Epithelial cell of prostate (primary cell): Measurements from ENCODE around the gene OVAAL.

Experiments
- DNase-seq: peaks from one replicate; pipeline ENCODE4 v3.0.0-alpha.2; 2011; ENCODE audit warnings: low read depth, low spot score
- H3K27ac ChIP-seq: fragments of 450-650 bp; 2 replicates; pipeline ENCODE4 v1.5.1; 2017; ENCODE audit warnings: mild to moderate bottlenecking

OVAAL gene

DNA sequence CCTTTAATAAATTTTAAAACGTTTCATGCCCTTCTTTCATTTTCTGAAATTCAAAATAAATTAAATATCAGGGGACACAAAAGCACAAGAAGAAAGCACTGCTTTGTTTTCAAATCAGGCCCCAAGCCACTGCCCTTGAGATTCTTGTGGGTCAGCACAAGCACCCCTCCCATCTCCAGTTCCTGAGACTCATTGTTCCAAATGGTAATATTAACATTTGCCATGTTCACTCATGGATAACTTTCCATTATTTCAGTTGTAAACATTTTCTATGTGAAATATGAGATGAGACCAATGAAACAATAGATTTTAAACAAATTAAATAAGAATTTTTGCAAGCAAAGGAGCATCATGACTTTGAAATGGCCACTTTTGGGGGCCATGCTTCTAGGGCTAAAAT is 7.7 kb downstream of the OVAAL start:
- H3K27ac ChIP-seq = no peak overlapping the region
- no peak for DNase-seq

DNA sequence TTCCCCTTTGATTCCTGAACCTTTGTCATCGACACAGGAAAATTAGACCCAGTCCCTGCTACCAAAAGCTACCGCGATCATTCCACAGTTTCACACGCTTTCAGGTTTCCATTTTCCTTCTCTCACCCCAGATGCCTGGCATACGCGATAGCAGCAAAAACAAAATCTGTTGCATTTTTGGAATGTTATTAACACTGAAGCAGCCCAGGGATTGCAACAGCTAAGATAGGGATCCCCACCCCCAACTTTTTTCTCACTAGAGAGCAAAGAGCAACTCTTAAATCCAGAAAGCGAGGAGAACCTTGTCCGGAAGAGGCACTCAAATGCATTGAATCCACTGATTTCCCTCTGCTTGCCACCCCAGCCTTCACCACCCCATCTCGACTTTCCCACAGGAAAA is 8.9 kb downstream of the OVAAL start:
- DNase-seq = no peak
- H3K27ac ChIP-seq = no peak overlapping the region

DNA sequence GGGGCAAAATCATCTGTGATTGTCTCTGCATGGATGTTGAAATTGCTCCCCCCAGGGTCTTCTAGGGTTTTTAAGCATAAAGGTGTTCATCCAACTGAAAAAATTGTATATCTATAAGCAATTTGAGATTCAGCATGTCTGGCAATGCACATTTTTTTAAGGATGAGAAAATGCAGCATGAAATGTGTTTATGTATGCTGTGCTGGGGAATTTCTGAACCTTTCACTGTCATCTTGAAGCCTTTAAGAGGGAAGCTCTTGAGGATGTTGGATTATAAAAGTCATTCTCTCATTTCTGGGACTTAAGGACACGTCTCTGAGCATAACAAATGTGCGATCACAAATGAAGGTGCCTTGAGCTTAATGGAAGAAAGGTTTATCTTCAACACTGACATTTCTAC is 9.4 kb downstream of the OVAAL start:
- no peak for DNase-seq
- H3K27ac ChIP-seq = no peak overlapping the region

DNA sequence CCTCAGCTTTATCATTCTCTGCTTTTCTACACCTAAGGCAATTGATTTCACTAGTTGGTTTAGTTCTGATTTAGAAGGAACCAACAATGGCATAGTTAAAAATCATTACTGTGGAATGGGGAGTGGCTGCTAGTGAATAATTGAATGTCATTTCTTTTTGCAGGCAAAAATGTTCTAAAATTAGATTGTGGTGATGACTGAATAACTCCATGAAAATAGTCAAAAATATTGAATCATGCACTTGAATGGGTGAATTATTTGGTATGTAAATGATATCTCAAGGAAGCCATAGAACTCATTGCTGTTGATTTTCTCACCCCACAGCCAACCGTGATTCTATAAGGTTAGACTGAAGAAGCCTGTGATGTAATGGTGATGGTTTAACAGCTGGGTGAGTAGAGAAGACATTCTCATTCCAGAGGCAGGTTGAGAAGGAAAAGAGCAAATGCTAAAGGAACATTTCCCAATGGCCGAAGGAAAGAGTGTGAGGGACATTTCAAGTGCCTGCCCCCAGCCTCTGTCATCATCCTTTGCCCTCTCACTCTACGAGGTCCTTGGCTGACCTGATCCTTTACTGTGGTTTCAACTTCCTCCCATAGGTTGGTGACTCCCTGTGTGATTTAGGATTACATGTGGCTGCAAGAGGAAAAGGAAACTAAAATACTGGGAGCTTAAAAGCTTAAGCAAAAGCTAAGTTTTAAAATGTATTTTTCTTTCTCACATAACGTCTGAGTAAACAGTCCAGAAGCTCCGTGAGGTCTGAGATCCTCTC is 12.5 kb downstream of the OVAAL start:
- H3K27ac ChIP-seq = peak overlapping the region; percentile 75
- peak; percentile 16 for DNase-seq

DNA sequence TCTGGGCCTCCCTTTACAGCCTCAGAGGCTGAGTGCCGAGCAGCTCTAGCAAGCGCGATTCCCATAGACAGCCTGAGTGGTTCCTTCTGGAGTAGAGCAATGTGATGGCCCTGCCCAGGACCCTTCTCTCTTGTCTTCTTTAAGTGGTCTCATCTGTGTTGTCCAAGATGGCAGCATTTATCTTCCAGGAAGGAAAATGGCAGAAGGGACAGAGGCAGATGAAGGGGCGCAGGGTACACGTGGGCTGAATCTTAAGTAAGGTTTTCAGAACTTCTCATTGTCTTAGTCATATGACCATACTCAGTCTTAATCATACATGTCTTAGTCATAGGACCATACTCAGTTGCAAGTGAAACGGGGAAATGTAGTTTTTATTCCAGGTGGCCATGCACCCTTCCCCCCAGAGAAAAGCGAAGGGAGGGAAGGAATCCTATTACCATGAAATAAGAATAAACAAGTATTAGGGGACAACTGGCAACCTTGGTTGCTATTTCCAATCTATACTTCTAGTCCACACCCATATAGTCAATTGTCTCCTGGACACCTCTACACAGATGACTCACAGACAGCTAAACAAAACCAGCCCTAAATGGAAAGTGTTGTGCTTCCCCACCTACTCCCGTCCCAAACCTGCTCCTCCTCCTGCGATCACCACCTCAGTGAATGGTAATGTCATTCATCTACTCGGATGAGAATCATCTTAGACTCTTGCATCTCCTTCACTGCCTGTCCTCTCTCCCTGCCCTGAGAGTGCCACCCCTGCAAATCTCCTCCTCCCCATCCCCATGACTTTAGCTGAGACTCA is 13.3 kb downstream of the OVAAL start:
- DNase-seq = peak; percentile 53
- H3K27ac ChIP-seq = peak overlapping the region; percentile 75

DNA sequence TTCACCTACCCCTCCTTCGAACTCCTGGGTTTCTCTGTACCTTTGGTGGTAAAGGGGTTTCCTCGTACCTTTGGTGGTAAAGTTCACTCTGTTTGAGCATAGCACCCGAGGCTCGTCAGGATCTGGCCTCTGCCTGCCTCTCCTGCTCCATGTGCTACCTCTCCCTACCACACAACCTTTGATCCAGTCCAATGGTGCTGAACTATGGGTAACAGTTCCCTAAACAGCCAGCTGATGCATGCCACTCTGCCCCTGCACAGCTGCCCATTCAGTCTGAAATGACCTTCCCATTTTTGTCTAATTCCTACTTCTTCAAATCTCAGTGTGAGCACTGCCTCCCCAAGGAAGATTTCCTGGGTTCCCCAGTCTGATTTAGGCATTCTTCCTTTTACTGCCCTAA is 14.0 kb downstream of the OVAAL start:
- H3K27ac ChIP-seq = peak overlapping the region; percentile 75
- no peak for DNase-seq

DNA sequence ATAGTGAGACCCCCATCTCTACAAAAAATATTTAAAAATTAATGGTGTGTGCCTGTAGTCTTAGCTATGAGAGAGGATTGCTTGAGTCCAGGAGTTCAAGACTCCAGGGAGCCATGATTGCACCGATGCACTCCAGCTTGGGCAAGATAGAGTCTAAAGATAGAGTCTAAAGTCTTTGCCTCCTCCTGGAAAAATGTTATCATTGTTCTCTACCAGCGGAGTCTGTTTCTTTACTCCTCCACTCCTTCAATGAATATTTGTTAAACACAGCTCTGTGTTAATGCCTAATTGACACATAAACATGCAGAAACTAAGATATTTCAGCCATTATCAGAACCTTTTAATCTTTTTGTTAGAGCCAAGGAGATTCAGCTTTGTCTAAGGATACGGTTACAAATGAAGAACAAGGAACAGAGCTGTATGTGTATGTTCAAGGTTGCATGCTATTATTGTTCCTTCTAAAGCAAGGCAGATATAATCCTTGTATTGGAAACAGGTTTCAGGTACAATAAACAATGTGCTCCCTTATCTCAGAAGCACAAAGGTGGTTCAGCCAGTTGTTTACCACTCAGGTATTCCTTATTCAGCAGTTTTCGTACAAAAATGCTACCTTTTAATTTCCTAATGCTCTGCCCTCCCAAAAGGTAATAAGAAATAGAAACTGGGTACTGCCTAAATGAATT is 15.4 kb downstream of the OVAAL start:
- no peak for DNase-seq
- no peak overlapping the region for H3K27ac ChIP-seq

DNA sequence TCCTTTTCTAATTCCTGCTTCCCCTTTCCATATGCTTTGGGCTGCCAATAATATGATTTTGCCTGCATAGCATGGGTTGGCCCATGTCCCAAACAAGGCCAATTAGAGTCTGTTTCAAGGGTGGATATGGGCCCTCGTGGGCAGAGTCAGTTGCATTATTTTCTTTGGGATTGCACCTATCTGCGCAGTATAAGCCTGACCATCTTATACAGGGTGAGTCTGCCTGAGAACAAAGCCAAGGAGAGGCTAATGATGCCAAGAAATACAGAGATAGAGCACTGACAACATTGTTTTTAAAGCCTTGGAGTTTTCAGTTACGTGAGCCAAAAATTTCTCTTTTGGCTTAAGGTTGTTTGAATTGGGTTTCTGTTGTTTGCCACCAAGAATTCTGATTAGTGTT is 18.6 kb downstream of the OVAAL start:
- DNase-seq = no peak
- H3K27ac ChIP-seq = no peak overlapping the region

DNA sequence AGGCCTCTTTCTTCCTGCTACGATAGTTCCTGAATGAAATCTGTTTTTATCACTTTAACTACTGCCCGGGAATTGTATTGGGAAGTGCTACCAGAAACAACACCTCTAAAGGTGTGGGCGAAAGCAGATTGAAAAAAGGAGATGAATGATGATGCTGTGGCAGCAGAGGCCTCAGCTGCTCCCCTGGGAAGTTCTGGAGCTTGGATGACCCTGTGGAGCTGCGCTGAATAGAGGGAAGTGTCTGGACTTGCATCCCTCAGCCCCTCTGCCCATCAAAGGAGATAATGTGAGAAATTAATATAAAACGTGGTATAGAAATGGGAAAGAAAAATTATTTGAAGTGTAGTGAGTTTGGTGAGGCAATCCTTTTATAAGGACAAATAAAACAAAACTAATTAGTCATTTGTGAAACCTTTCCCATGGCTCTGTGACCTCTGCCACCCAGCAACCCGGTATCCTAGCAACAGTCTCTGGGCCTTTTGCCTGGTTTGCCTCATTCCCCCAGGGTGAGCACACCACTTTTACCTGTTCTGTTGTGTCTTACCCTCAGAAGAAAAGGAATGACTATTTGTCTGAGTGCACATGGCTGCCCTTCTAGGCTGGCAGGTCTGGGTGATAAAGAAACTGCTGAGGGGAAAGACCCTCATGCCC is 21.3 kb downstream of the OVAAL start:
- peak overlapping the region; percentile 33 for H3K27ac ChIP-seq
- DNase-seq = peak; percentile 56

DNA sequence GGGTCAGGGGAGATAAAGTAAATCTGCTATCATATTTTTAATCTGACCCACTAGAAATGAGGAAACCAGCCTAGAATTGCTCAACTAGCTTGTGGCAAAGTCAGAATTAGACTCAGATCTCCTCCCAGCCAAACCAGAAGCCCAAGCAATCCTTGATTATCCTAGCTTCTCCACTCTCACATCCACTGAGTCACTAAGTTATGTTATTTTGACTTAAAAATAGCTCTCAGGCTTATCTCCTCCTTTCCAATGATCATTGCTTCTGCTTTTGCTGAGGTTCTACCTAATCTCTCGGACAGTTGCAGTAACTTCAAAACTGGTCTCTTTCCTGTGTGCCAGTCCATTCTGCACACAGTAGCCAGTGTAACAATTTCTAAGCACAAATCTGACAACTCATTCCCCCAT is 22.9 kb downstream of the OVAAL start:
- no peak overlapping the region for H3K27ac ChIP-seq
- no peak for DNase-seq

DNA sequence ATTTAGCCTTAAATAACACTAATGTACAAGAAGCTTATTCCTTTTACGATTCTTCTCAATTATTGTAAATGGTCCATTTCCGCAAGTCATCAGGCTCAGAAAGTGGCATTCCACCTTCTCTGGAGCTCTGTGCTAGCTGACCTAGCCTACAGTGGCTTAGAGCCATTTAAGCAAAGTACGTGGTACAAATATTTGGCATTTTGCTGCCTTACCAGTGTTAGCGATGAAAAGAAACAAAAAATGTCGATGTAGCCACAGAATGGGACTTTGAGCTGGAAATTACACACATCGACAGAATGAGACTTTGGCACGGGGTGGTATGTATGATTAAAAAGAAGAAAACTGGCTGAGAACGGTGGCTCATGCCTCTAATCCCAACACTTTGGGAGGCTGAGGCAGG is 26.1 kb downstream of the OVAAL start:
- no peak for DNase-seq
- peak overlapping the region; percentile 94 for H3K27ac ChIP-seq

DNA sequence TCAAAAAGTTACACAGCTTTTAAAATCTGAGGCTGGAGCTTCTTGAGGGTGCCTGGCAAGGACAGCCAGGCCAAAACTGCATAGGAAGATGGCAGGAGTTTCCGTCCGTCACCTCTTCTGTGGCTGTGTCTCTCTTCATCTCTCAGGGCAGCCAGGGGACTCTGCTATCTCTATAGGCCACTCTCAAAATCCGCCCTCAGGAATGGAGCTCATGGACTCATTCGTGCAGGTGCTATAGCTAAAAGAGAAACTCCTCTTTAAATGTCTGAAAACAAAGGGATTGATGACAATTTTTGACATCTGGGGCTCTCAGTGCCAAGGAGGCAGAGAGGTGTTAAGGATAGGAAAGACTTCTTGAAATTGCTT is 27.2 kb downstream of the OVAAL start:
- peak overlapping the region; percentile 94 for H3K27ac ChIP-seq
- DNase-seq = no peak

DNA sequence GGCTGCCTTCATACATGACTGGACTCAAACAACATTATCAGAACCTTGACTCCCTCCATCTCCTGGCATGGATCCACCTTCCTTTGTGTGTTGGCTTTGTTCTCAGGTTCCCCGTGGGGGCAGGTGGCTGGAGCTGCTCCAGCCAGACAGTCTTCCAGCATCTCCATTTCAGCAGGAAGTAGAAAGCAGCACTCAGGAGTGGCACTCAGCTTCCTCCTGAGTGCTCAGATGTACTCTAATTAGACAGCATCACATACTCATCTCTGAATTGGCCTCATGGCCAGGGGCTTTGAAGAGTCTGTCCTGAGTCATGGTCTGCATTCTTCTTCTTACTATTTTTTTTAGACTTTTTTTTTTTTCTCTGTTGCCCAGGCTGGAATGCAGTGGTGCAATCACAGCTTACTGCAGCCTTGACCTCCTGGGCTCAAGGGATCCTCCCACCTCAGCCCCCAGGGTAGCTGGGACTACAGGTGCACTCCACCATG is 27.9 kb downstream of the OVAAL start:
- DNase-seq = peak; percentile 82
- peak overlapping the region; percentile 94 for H3K27ac ChIP-seq

DNA sequence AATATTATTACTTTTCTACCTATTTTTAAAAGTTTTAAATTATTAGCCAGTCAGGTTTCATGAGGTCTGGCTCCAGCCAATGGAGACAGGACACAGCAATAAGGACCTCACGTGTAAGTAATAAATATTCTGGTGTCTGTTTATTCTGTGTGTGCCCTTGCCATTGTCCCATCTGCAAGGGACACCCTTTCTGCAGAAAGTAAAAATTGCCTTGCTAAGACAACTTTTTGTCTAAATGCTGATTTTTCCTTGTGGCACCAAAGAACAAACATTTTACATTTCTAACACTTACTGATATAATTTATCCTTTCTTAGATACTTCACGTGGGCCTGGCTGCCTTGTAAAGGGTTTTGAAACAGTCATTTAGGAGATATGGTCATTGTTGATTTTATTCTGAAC is 29.4 kb downstream of the OVAAL start:
- DNase-seq = no peak
- no peak overlapping the region for H3K27ac ChIP-seq

DNA sequence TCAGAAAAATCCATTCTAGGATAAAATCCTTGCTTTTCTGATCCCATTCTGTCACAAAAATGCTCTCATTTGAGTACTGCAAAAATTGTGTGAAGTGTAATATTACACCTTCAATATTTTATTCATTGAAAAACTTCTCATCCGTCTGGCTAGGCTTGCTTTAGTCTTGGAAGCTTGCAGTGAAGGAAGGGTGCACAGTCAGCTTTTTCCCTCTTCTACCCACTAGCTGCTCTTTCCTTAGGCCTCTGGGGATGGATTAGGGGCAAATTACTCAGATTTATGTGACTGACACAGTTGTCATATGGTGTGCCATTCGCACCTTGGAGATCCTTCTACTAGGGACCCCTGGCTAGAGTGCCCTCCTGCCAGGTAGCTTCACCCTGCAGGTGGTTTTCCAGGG is 32.1 kb downstream of the OVAAL start:
- no peak overlapping the region for H3K27ac ChIP-seq
- DNase-seq = no peak

DNA sequence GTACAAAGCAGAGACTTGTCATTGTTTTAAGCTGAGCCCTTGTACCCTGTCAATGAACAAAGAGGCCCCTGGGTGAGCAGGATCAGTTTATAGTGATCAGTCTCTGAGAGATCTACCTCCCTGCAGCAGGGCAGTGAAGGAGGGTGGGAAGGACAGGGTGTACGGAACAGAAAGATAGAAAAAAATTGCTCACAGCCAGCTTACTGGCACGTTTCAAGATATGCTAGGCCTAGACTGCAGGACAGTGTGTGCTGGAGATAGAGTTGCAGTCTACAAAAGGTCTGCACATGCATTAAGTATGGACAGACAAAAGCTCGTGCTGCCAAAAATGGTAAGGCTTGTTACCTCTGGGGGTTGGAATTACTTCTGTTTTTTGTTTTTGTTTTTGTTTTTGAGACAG is 34.6 kb downstream of the OVAAL start:
- H3K27ac ChIP-seq = no peak overlapping the region
- DNase-seq = no peak

DNA sequence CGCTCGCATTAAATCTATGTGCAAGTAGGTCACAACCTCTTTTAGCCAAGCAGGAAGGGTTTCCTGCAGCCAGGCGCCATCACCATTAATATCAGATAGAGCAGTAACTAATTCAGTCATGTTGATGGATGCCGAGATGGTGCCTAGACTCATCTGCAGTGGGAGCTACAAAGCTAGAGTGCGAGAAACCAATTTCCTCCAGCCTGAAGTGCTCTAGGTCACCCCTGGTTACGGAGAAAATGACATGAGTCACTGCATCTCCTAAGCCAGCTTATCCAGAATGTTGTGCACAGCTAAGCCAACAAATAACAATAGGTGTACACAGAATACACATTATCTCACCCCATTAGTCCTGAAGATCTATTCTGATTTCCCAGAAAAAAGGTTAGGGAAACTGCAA is 36.0 kb downstream of the OVAAL start:
- no peak overlapping the region for H3K27ac ChIP-seq
- DNase-seq = no peak

DNA sequence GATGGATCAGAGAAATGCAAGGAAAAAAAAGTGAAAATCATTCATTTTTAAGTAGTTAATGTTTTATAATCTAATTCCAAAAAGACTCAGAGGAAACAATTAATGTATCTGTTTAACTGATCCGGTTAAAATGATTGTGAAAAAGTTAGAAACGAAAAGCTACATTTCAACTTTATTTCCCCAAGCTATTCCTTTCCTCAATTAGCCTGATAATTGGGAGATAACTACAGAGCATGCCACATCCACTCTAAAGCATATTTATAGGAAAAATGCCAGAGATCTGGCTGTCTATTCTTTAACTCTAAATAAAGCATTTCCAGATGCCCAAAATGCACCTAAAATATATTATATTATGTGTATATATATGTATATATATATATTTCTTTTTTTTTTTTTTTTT is 37.2 kb downstream of the OVAAL start:
- no peak overlapping the region for H3K27ac ChIP-seq

DNA sequence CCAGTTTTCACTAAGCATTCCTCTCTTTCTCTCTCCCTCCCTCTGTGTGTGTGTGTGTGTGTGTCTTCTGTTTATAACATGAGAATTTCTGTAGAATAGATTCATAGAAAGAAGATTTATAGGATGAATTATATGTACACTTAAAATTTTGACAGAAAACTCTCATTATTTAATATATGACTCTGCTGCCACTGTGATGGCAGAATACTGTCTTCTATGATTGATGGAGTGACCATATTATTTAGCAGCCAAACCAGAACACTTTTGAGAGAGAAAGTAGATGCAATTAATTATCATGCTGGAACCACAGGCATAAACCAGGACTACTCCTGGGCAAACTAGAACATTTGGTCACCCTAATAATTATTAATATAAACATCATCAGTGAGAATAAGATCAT is 38.8 kb downstream of the OVAAL start:
- DNase-seq = no peak
- no peak overlapping the region for H3K27ac ChIP-seq

More for the DNA sequence above, 37.2 kb downstream of the OVAAL start:
- no peak for DNase-seq

DNA sequence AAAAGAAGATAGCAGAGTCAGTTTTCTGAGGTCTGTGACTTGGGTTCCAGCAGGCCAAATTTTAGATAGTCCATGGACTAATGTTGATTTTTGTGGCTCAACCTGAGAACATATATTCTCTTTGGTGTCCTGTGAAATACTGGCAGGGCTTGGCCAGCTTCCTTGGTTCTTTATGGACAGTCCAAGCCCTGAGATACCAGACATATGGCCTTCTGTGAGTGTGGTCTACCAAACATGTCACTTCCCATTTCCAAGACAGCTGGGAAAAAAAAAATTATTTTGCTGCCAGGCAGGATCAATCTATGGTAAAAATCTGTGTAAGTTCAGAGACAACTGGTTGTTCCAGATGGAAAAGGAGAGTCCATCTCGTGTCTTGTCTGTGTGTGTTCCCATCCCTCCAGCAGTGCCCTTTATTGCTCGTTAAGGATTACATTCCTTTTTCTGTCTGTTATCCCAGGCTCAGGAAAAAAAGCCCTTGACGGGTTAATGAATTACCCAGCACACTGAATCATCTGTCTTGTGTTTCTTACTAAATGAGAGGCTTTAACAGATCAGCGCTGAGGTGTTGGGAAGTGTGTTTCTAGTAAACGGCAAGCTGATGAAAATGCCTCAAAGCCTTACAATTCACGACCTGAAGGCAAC is 39.7 kb downstream of the OVAAL start:
- no peak for DNase-seq
- peak overlapping the region; percentile 40 for H3K27ac ChIP-seq
